Skin epidermis (tissue), 12 donors: ENCODE results near the gene BCDIN3D.
"Not testable (repeated sequence)": the region's sequence is repeated elsewhere in the genome, so short reads cannot be mapped to it uniquely, and the experiment has no call there.

ENCODE experiments used
- H3K27ac ChIP-seq, 21 experiments: fragments of 200-600 bp; sonication (generic) in 11 of 21; one replicate each; pipeline ENCODE4 v1.5.0; 2020; ENCODE audit warnings: mild to moderate bottlenecking in 3 of 21, inconsistent platforms in 2 of 21, moderate library complexity in 2 of 21
- H3K4me3 ChIP-seq, 7 experiments: fragments of 200-600 bp; sonication (generic) in 2 of 7; one replicate each; pipeline ENCODE4 v1.5.0; 2020; ENCODE audit warnings: inconsistent platforms in 2 of 7, mild to moderate bottlenecking in 2 of 7, moderate library complexity in 1 of 7

BCDIN3D gene

DNA sequence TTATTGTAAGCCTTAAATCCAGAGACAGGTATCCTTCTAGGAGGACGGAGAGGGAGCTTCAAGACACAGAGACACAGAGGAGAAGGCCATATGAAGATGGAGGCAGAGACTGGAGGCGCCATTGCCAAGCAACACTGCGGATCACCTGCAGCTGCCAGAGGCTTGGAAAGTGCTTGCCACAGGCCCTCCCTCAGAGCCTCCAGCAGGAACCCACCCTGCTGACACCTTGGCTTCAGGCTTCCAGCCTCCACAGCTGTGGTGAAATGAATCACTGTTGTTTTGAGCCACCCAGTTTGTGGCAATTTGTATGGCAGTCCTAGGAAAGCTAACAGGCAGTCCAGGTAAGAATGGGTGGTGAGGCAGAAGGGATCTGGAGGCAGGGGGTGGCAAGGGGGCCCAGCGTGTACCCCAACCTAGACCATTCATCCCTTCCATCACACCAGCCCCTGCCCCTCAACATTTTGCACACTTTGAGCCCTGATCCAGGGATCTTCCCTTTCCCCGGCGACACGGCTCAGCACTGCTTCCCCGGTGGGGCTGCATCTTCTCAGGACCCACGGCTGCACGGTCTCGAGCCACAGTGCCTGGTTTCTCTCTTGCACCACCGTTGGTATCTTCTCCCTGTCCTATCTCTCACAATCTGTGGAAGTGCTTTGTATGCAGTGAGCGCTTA is 22.3 kb upstream of the BCDIN3D start:
- Histone ChIP-seq H3K4me3 (no peak overlapping the region), H3K27ac (no peak overlapping the region)

DNA sequence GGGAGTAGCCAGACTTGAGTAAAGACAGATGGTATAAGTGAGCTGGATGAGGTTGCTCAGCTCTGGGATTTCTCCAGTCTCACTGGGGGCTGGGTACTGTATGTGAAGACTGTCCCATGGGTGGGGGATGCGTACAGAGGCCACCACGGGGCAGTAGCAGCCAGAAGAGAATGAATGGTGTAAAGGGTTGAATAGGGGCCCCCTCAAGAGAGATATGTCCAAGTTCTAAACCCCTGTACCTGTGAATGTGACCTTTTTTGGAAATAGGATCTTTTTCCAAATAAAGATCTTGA is 21.8 kb upstream of the BCDIN3D start:
- H3K4me3 ChIP-seq: no peak overlapping the region
- no peak overlapping the region for H3K27ac ChIP-seq

DNA sequence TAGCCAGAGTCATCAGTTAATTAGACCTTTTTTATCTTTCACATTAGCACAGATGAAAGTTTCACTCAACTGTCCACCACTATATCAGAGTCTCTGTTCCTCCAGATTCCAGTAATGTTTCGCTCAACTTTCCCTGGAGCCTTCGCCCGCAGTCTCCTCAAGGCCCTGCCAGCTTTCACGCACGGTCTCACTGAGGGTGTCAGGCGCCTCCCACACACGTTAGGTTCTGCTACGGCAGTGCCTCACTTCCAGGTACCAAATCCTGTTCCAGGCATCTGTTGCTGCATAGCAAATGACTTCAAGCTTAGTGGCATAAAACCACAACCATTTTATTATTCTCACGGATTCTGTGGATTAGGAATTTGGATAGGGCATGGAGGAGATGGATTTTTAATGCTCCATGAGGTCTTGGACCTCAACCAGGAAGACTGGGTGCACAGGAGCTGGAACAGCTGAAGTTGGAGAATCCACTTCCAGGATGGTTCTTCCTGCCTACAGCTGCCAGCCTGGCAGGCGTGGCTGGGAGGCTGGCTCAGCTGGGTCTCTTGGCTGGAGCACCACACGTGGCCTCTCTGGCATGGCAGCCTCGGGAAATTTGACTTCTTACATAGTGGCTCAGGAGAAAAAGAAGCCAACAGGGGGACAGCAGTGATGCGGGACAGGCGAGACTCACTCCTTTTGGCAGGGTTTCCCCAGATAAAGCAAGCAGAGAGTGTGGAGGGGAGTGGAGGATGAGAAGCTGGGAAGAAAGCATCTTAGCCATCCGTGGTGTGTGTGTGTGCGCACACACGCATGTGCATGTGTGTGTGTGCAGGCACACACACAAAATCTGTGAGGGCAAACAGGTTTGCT is 21.3 kb upstream of the BCDIN3D start:
- H3K4me3 ChIP-seq: no peak overlapping the region
- H3K27ac ChIP-seq: no peak overlapping the region

DNA sequence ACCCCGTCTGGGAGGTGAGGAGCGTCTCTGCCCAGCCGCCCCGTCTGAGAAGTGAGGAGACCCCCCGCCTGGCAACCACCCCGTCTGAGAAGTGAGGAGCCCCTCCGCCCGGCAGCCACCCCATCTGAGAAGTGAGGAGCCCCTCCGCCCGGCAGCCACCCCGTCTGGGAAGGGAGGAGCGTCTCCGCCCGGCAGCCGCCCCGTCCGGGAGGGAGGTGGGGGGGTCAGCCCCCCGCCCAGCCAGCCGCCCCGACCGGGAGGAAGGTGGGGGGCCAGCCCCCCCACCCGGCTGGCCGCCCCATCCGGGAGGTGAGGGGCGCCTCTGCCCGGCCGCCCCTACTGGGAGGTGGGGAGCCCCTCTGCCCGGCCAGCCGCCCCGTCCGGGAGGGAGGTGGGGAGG is 18.0 kb upstream of the BCDIN3D start:
- not testable (repeated sequence) for H3K27ac ChIP-seq, H3K4me3 ChIP-seq

DNA sequence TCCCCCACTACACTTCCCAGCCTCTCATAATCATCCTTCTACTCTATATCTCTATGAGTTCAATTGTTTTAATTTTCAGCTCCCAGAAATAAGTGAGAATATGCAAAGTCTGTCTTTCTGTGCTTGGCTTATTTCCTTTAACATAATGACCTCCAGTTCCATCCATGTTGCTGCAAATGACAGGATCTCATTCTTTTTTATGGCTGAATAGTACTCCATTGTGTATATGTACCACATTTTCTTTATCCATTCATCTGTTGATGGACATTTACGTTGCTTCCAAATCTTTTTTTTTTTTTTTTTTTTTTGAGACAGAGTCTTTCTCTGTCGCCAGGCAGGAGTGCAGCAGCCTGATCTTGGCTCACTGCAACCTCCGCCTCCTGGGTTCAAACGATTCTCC is 13.0 kb upstream of the BCDIN3D start:
- not testable (repeated sequence) for H3K4me3 ChIP-seq, H3K27ac ChIP-seq

DNA sequence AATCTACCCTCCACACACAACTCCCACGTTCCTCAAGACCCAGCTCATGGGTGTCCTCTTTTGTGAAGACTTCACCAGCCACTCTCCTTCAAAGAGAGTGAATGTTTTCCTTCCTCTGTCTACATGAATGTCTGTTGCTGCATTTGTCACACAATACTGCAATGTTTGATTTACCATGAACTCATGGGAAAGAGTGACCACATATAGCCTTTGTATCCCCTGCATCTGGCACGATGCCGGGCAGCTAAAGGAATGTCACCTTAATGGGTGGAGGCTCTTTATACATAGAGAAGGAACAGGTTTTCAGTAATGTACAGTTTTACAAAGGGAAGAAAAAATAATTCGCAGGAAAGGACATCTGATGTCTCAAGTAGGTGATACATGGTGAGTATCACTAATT is 12.1 kb upstream of the BCDIN3D start:
- Histone ChIP-seq H3K4me3 (no peak overlapping the region), H3K27ac (no peak overlapping the region)

DNA sequence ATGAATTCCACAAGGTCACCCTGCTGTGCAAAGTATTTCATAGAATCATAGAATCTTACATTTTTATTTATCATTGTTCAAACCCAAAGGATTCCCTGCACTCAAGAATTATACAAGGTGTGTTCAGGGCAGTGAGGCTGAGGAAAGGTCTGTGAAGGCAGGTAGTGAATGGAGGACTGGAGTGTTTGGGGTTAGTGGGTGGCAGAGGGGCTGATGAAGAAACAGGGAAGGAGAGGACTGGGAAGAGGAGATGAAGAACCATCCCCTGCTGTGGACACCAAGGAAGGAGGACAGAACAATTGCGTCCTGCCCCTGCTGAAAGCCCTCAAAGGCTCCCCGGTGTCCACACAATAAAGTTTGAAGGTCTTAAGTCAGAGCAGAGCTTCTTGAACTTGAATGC is 10.8 kb upstream of the BCDIN3D start:
- no peak overlapping the region for H3K4me3 ChIP-seq
- H3K27ac ChIP-seq: no peak overlapping the region

DNA sequence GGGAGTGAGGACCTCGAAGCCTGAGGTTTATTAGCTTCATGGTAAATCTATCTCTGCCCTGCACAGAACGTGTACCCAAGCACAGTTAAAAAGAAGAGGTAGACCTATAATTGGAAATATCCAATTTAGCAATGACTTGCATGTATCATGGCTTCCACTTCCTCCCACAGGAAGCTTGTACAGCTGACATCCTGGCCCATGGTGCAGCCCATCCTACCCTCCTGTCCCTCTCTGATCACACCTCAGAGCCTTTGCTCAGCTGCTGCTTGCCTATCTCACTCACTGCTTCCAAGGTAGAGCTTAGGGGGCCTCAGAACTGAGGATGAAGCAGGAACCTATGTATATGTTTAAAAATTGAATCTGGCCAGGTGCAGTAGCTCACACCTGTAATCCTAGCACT is 4.3 kb upstream of the BCDIN3D start:
- Histone ChIP-seq H3K27ac (no peak overlapping the region), H3K4me3 (no peak overlapping the region)

DNA sequence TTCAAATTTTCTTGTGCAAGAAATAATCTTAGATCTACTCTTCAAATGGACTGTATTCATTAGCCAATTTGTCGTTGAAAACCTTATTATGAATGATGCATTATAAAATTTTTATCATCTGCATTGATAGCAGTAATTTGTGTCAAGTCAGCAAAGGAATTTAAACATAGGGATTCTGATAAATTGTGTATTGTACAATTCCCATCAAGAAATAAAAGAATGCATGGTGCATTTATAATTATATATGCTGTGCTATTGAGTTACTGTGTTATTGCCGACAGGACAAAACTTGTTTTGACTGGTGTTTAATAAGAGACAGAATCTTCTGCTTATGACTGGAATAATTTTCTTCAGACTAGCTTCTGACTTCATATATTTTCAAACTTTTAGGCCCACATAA is 3.1 kb upstream of the BCDIN3D start:
- Histone ChIP-seq H3K27ac (no peak overlapping the region), H3K4me3 (no peak overlapping the region)

DNA sequence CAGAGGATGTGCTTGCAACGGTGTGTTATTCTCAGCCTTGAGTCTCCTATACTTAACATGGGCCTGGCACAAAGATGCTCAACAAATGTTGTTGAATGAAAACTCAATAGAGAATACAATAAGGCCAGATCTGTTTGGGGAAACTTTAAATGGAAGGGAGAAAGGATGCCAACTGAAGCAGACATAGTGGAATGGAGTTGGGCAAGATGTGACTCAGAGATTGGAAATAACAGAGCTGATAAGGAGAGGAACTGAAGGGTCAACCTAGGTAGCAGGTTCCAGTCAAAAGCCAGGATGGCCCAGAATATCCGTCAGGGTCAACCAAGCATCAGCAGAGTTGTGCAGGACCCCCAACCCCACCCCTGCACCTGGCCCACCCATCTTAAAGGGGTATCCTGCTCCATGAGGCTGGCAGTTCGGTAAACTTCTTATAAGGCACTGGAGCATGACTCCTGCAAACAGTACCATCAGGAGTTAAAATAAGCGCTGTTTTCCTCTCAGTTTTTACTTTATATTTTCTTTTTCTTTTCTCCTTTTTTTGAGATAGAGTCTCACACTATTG is 1.1 kb upstream of the BCDIN3D start:
- peak overlapping the region in 3 of 21 experiments; percentile 84 to 91 (median 88) for H3K27ac ChIP-seq

DNA sequence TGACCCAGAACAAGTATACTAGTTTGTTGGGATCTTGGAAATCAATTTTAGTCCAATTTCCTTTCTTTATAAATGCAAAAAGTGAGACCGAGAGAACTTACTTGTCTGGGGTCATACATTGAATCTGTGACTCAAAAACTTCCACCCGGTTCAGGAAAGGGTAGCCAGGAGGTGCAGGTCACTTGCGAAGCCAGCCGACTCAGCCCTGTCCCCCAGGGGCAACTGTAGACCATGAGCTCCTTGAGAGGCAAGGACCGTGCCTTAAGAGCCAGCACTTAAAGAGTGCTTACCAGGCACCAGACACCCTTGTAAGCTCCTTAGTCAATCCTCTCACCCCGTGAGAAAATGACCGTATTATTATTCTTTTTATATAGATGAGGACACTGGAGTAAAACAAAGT is 505 bp upstream of the BCDIN3D start:
- Histone ChIP-seq H3K4me3 (peak overlapping the region; percentile 55 to 79 (median 70)), H3K27ac (peak overlapping the region in 20 of 21 experiments; percentile 52 to 95 (median 87))

More for the DNA sequence above, 1.1 kb upstream of the BCDIN3D start:
- no peak overlapping the region for H3K4me3 ChIP-seq

DNA sequence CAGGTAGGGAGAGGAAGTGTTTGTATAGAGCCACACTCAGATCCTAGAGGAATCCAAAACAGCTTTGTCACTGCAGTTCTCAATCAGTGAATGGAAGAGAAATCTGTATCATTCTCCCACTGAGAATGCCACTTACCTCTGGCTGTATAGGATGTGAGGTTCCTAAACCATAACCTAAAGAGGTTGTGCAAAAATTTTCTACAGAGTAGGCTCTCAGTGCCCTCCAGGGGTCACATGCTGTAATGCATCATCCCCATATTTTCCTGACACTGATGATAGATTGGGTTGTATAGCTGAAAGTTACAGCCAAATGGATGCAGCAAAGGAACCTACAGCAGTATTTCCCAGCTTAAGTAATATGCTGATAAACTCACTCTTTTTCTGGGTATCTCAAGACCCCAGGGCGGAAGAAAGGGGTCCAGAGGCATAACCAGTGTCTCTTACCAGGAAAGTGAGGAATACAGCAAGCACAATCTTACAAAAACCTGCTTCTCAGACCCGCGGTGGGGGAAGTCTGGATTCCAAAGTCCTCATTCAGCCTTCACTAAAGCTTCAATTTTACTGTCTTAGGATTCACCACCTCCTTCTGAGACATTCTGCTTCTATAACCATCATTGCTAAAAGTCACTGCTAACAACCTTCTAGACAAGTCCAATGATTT is 3.8 kb downstream of the BCDIN3D start:
- no peak overlapping the region for H3K4me3 ChIP-seq
- no peak overlapping the region for H3K27ac ChIP-seq

DNA sequence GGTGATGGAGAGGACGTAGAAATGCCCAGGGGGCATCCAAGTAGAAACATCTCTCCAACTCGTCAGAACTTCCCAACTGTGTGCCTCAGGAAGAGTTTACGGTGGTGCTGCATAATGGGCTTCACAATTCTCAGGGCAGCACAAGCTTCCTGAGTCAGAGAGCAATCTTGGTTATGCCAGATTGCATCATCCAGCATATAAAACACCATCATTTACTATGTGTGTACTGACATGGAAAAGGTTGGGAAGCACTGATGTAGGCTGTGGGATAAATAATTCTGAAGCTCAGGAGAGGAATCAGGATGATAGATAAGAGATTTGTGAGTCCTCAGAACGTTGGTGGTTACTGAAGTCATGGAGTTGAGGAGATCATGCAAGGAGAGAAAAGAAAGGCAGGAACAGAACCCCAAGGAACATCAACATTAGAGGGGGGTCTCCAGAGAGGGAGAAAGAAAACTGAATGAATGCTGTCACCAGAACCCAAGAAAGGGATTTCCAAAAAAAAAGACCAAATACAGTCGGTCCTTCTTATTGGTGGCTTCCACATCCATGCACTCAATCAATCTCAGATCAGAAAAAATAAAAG is 10.0 kb downstream of the BCDIN3D start:
- H3K27ac ChIP-seq: no peak overlapping the region
- no peak overlapping the region for H3K4me3 ChIP-seq

DNA sequence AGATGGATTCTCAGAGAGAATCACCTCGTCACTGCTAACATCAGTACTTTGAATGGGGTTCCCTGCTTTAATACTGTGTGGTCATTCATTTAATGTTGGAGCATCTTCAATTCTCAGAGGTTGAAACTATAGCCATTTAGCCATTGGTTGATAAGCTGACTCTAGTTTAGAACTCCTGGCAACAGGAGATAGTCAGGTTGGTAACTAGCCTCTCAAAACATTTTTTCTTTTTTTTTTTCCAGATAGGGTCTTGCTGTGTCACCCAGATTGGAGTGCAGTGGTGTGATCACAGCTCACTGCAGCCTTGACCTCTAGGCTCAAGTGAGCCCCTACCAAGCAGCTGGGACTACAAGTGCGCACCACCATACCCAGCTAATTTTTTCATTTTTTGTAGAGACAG is 11.2 kb downstream of the BCDIN3D start:
- no peak overlapping the region for H3K27ac ChIP-seq

DNA sequence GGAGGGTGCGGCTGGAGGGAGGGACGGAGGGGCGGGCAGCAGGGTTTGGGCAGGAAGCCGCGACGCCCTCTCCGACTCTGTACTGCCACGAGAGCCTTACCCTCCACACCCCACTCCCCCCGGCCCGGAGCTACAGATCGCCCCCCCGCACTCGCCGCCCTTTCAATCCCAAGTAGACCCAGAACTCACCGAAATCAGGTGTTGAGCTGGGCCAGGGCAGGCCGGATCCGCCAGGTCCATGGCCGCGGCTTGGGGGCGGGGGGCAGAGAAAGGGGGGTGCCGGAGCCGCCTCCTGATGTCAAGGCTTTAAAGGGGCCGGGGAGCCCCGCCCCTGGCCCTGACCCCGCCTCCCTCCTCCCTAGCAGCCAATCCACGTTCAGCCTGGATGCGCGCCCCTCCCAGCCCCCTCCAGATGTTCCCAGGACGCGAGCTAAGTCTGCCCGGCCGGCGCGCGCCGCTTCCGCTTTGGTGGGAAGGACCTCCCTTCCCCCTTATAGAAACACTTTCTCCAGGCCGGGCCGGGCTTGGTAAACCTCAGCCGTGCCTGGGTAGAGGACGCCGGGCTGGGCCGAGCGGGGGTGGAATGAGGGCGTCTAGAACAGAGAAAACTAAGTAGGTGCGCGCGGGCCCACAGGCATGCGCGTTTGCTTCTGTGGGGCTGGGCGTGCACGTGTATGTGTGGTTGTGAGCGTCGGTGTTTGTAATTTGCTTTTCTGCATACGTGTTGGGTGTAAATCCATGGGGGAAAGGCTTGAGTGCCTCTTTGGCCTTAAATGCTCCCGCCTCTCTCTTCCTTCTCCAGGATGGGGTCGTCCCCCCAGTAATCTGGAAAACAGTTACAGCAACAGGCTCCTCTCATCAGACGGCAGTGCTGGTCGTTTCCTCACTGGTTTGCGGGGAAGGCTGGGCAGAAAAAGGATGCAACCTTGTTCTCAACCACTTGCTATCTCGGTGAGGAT is 14.5 kb downstream of the BCDIN3D start, which contains the start of gene NCKAP5L:
Gene NCKAP5L (minus strand): TSS at position 281 of the 959 bp plus-strand sequence. CDS start 24,369 bp downstream, outside the sequence.
- Histone ChIP-seq H3K27ac (peak within 1 kb of the TSS; percentile 52 to 92 (median 86)), H3K4me3 (peak within 1 kb of the TSS; percentile 82 to 97 (median 89))

More for the DNA sequence above, 11.2 kb downstream of the BCDIN3D start:
- no peak overlapping the region for H3K4me3 ChIP-seq

DNA sequence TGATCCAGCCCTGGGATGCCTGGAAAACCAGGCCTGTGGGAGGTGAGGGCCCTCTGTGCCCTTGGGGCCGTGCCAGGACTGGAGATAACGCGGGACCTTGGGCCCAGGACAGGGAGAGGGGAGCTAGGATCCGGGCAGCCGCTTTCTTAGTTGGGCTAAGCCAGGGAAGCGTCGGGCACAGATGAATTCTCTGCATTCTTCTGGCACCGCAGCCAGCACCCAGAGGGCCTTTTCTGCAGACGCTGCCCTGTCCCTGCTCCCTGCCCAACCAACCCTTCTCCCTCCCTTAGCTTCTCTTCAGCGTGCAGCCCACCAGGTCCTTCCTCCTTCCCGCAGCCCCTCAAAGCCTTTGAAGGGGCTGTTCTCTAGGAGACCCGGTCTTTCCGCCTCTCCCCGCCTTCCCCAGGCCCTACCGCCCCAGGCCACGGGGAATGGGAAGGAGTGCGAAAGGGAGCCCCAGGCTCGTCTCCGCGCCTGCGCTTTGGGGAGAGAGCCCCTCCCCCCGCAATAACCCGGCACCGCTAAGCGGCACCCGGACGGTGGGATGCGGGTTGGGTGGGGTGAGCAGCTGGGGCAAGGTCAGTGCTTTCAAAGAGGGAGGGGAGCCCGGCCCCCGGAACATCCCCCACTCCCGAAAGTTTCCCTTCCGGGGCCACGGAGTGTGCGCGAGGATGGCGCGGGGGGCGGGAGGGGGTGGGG is 15.4 kb downstream of the BCDIN3D start:
- peak overlapping the region; percentile 82 to 97 (median 89) for H3K4me3 ChIP-seq
- H3K27ac ChIP-seq: peak overlapping the region; percentile 26 to 92 (median 86)

DNA sequence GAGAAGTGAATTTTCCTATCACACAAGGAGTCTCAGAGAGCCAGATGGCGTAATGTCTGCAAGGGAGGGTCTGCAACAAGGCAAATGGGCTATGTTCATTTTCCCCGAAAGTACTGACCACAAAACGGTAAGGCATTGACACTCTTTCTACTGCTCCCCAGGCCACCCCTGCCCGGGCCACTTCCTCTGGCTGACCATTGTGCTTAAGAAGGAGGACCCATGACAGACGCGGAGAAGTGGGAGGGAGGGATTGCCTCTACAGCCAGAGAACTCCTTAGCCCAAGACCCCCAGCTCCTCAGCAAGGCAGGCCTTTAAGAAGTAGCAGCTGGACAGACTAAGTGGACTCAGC is 15.9 kb downstream of the BCDIN3D start:
- Histone ChIP-seq H3K4me3 (peak overlapping the region; percentile 82 to 97 (median 89)), H3K27ac (peak overlapping the region in 20 of 21 experiments; percentile 26 to 92 (median 86))

DNA sequence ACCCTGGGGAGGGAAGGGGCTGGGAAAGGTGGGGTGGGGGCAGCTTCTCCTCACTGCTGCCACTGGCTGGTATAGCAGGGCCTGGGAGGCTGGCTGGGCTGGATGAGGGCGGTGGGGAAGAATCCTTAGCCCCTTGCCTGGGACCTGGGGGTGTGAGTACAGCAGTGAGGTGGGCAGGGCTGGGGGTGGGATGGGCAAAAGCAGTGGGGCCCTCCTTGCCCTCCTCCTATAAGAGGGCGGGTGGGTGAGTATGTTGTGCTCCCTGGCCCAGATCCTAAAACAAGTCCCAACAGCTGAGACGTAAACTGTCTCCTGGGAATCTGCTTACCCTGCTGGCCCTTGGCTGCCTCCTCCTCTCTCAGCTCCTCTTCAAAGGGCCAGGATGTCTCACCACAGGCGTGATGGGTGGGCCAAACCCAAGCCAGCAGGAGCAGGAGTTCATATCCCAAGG is 16.9 kb downstream of the BCDIN3D start:
- peak overlapping the region in 19 of 21 experiments; percentile 4 to 92 (median 75) for H3K27ac ChIP-seq
- peak overlapping the region in 1 of 7 experiments; percentile 1 for H3K4me3 ChIP-seq
